ENCODE results near the gene PICALM.
A peak's percentile ranks its signal among the peaks of the same experiment; 100 is the strongest.

PICALM gene

GRCh38 chr11:86046116-86046515 lies 22.8 kb downstream of the PICALM start:
- DNase-seq = peak; percentile 48

GRCh38 chr11:86043765-86044503 lies 24.9 kb downstream of the PICALM start:
- no peak for DNase-seq

DNA sequence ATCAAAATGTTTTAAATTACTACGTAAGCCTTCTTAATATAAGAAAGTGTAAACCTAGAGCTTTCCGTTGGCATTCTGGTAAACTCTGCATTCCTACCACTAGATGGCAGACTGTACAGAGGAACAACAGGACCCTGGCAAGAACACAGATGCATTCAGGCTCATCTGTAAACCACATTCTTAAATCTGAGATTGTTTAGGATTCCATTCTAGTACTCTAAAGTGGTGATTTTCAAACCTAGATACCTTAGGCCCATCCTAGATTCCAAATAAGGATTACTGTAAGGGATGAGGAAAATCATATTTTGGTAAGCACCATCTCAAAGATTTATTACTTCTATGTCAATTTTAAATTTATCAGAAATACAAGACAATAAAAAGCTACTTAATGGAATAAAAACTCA lies 26.9 kb downstream of the PICALM start:
- DNase-seq = peak; percentile 86

- DNase-seq = no peak
Measured at GRCh38 chr11:86040919-86041850, 27.7 kb downstream of the PICALM start.

DNA sequence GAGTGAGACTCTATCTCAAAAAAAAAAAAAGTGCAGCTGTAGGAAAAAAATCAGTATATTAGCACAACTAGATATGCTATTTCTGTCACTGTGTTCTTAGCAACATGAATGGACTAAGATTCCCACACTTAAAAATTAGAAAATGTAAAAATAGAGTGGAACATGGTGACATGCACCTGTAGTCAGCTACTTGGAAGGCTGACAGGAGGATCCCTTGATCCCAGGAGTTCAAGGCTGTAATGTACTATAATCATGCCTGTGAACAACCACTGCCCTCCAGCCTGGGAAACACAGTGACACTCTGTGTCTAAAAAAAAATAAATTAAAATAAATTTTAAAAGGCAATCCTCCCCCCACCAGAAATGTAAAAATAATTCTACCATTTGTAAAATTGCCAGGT lies 29.8 kb downstream of the PICALM start:
- no peak for DNase-seq

GRCh38 chr11:86037743-86038142 lies 31.1 kb downstream of the PICALM start:
- no peak for DNase-seq

GRCh38 chr11:86035920-86036319 lies 33.0 kb downstream of the PICALM start:
- DNase-seq = no peak

- DNase-seq = no peak
Measured at GRCh38 chr11:86035164-86035563, 33.7 kb downstream of the PICALM start.

DNA sequence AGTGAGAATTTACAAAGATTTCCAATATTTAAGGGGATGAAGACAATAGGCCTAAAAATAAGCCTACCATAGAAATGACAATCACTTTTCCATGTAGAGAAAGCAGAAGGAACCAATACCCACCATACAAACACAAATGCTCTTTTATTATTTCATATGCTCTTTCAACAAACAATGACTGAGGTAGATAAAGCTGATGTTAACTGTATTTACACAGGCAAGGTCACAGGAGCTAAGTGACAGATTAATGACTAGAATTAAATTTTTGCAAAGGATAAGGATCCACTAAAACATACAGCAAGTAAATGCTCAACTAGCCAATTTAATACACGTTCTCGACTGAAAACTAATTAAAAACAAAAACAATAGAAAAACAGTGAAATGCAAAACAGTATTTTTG lies 34.2 kb downstream of the PICALM start:
- DNase-seq = no peak

- peak; percentile 77 for DNase-seq
Measured at GRCh38 chr11:86021377-86021776, 47.5 kb downstream of the PICALM start.

DNA sequence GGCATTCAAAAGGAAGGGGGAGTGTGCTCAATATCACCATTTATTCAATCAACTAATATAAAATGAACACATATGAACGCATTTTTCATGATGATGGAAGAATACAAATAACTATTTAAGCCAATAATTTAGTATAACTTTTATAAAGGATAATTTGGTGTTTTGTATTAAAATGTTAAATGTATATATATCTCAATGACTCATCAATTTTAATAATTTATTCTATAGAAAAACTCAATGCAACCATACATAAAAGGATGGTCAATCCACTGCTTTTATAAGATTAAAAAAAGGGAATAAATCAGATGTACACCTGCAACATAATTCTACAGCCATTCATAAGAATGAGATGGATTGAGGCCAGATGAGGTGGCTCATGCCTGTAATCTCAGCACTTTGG lies 50.6 kb downstream of the PICALM start:
- no peak for DNase-seq

- DNase-seq = no peak
Measured at GRCh38 chr11:86016451-86016850, 52.4 kb downstream of the PICALM start.

DNA sequence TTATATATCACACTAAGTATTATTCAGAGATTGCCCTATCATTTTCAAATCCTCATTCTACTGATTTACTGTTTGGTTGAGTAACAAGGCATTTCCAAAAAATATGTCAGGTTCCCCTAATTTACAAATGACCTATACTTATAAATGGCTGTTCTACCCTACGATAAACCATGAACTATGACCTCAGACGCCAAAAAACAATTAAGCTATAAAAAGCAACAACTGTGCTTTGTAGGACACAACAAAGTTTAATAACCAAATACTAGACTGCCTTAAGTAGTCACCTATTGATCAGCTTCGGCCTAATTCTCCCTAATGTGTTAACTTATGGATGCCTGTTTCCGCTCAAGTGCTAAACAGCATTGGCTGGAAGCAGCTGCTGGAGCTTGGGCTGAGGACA lies 53.2 kb downstream of the PICALM start:
- no peak for DNase-seq

- DNase-seq = no peak
Measured at GRCh38 chr11:86014221-86014620, 54.7 kb downstream of the PICALM start.

GRCh38 chr11:86013713-86014112 lies 55.2 kb downstream of the PICALM start:
- no peak for DNase-seq

- DNase-seq = no peak
Measured at GRCh38 chr11:86011175-86011574, 57.7 kb downstream of the PICALM start.

DNA sequence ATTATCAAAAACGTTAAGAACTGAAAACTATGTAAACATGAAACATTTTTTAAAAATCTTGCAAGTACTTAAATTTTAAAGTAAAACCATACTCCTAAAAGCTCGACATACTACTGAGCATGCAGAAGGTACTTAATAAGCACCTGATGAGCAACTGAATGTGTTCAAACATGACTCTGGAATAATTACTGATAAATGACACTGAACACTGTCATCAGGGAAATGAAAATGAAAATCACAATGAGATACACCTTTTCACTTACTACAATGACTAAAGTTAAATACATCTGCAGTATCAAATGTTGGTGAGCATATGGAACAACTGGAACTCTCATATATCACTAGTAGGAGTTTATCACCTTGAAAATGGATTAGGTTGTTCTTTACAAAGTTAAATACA lies 65.2 kb downstream of the PICALM start:
- DNase-seq = no peak

DNA sequence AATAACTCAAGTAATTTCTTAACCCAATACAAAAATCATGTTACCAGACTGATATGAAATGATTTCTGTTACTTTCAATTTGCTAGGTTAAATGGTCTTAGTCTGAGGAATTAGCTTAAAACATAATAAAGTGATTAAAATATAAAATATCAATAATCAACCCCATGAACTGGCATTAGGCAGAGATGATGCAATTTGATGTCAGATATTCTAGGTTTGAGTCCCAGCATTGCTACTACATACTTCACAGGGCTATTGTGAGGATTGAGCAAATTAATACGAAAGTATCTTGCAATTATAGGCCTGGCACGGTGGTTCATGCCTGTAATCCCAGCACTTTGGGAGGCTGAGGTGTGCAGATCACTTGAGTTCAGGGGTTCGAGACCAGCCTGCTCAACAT lies 66.5 kb downstream of the PICALM start:
- no peak for DNase-seq

- no peak for DNase-seq
Measured at GRCh38 chr11:85991508-85991907, 77.4 kb downstream of the PICALM start.

DNA sequence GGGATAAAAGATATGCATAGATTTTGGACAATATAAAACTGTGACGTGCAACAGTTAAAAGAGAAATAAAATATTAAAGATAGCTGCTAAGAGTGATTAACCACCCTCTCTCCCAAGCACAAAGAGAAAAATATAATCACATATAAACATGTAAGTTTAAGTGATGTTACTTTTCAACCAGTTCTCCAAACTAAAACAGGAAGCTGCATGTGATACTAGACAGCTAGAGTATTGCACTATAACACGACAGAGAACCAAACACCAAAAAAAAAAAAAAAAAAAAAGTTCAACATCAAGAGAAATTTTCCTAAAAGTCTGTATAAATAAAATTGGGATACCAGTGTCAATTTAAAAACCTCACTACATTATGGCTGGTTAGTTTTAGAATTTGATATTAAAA lies 79.1 kb downstream of the PICALM start:
- DNase-seq = no peak

DNA sequence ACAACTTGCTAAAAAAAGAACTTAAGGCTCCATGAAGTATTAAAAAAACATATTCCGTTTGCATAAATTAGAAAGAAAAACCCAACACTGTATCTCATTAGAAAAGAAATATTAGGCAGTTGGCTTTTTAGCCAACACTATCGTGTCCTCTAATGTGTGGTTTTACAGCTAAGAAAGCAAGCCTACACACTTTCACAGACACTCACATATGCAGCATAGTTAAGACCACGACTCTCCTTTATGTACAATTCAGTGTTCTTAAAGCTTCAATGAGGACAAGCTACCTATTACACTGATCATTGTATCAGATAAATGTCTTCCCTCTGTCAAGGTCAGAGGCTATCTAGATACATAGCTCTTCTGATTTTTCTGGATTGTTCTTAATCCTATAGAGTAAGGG lies 80.1 kb downstream of the PICALM start:
- no peak for DNase-seq

DNA sequence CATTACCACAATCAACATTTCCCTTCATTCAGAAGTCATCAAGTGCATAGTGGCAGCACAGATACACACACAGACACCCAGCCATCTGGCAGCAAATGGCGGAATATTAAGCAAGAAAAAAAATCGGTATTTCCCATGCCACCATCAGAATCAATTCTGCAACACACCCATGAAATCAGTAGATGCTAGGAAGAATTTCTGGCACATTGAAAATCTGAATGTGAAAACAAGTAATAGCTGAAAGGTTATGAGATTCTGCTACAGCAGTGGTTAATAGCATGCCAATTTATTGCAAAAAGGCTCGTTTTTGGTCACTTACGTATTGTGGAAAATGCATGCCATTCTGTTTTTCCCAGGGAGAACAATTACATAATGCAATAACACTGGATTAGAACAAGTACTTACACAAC lies 91.1 kb downstream of the PICALM start:
- no peak for DNase-seq

GRCh38 chr11:85976525-85976924 lies 92.4 kb downstream of the PICALM start:
- DNase-seq = no peak

- no peak for DNase-seq
Measured at GRCh38 chr11:85974122-85974521, 94.8 kb downstream of the PICALM start.

Measured in activated CD4-positive, alpha-beta T cell treated with anti-CD3 and anti-CD28 coated beads, Interleukin-2, amount 50 U/mL, for 16 hours (primary cell).